GM21717 (cell line): ENCODE results near the gene GNG14.
"Not testable (repeated sequence)": the region's sequence is repeated elsewhere in the genome, so short reads cannot be mapped to it uniquely, and the experiment has no call there.

ENCODE experiments used
- ATAC-seq: cut with Tn5 transposase; IDR thresholded peaks from one replicate; pipeline ENCODE4 v1.9.1; 2021; ENCODE audit warnings: mild to moderate bottlenecking, moderate library complexity; ENCODE audit not compliant: unreplicated experiment

Gene GNG14

GRCh38 chr19:12687496-12688196 lies at the start of gene GNG14:
Gene GNG14 (plus strand): TSS chr19:12687998. CDS start chr19:12688049, 51 bp downstream.
- ATAC-seq = no peak

GRCh38 chr19:12638611-12639182 lies 49.1 kb upstream of the GNG14 start:
- ATAC-seq = no peak

- ATAC-seq = peak; percentile 80
Observed at GRCh38 chr19:12639901-12640613, 47.7 kb upstream of the GNG14 start.

GRCh38 chr19:12641456-12641855 lies 46.3 kb upstream of the GNG14 start:
- no peak for ATAC-seq

- ATAC-seq = no peak
Observed at GRCh38 chr19:12642506-12642905, 45.3 kb upstream of the GNG14 start.

GRCh38 chr19:12643716-12644115 lies 44.1 kb upstream of the GNG14 start:
- ATAC-seq = not testable (repeated sequence)

- ATAC-seq = no peak
Observed at GRCh38 chr19:12646551-12646950, 41.2 kb upstream of the GNG14 start.

GRCh38 chr19:12647047-12647446 lies 40.8 kb upstream of the GNG14 start:
- ATAC-seq = no peak

- ATAC-seq = no peak
Observed at GRCh38 chr19:12647490-12648071, 40.2 kb upstream of the GNG14 start.

GRCh38 chr19:12648088-12648487 lies 39.7 kb upstream of the GNG14 start:
- no peak for ATAC-seq

GRCh38 chr19:12649941-12650340 lies 37.9 kb upstream of the GNG14 start:
- no peak for ATAC-seq

- no peak for ATAC-seq
Observed at GRCh38 chr19:12652219-12652618, 35.6 kb upstream of the GNG14 start.

- ATAC-seq = no peak
Observed at GRCh38 chr19:12655546-12655945, 32.3 kb upstream of the GNG14 start.

GRCh38 chr19:12656899-12657571 lies 30.8 kb upstream of the GNG14 start:
- ATAC-seq = no peak

GRCh38 chr19:12657966-12658365 lies 29.8 kb upstream of the GNG14 start:
- ATAC-seq = no peak

- no peak for ATAC-seq
Observed at GRCh38 chr19:12660980-12661379, 26.8 kb upstream of the GNG14 start.

GRCh38 chr19:12664406-12665280 lies 23.2 kb upstream of the GNG14 start:
- no peak for ATAC-seq

GRCh38 chr19:12665281-12665573 lies 22.6 kb upstream of the GNG14 start:
- no peak for ATAC-seq

- no peak for ATAC-seq
Observed at GRCh38 chr19:12665671-12666264, 22.0 kb upstream of the GNG14 start.
